SHP77 (cell line): ENCODE results near the gene COA5.

Source experiments
- DNase-seq, 2 experiments: peaks; one replicate each; lab custom pipeline; 2025; lab: John Stamatoyannopoulos, UW

Gene COA5

DNA sequence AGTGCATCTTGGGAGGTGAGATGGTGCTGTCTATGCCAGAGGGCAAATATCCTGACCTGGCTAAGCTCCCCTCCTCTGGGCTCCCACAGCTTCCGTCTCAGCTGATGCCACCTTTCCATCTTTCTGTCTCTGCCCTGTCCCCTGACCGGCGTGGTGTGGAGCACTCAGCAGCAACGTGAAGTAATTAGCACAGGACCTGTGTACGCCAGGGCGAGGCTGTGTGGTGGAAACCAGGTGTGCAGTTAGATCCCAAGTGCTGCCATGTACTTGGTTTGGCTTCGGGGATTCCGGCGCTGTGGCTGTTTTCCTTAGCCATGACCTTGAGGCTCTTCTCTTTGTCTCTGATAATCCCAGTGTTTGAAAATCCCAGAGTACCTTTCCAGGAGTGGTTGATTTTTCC is 36.5 kb downstream of the COA5 start:
- no peak for DNase-seq

DNA sequence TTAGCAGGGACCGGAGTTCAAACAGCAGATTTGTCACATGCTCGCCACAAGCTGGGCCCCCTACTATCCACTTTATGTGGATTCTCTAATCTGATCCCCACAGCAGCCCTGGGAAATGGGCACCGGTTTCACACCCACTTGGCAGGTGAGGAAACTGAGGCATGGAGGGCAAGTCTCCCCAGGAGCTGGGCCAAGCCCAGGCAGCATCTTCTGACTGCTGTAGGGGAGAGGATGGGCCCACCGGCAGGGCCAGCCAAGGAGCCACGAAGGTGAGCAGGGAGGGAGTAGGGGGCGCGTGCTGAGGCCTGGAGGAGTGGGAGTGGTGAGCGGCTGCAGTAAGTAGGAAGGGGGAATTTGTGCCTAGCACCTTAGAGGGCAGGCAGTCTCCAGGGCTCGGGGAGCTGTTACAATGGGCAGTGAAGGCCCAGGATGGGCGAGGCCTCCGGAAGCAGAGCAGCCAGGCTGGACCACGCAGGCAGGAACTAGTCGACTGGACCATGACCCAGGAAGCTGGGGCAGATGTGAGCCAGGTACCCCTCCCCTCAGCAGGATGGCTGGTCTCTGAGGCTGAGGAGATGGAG is 37.1 kb downstream of the COA5 start:
- DNase-seq = no peak

DNA sequence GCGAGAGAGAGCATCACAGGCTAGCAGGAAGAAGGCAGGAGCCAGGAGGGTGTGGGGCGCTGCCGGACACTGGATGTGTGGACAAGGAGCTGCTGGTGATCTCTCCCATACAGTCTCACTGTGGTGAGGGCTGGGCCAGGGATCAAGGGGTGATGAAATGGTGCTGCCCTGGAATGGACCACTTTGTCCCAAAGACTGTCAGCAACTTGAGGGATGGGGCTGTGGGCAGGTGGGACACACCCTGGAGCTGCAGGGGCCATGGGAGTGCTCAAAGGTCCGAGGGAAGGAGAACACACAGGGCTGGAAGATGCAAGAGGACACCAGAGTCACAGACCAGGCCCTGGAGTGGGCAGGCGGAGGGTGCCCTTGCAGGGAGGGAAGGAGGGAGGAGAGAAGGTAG is 38.0 kb downstream of the COA5 start:
- no peak for DNase-seq

DNA sequence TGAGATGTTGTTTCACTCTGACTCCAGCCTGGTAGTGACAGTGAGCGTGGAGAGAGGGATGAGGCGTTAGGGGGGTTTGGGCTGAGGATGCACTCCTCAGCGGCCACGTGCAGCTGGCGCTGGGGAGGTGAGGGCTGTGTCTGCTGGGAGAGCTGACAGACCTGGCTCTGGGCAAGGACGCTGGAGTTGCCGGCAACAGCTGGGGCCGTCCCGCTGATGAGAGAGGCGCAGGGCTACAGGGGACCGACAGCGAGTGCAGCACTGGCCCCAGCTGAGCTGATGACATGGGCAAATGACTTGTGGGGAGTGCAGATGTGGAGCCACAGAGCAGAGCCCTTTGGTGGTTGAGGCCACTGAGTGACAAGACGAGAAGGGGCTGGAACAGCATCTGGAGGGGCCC is 38.4 kb downstream of the COA5 start:
- DNase-seq = no peak

DNA sequence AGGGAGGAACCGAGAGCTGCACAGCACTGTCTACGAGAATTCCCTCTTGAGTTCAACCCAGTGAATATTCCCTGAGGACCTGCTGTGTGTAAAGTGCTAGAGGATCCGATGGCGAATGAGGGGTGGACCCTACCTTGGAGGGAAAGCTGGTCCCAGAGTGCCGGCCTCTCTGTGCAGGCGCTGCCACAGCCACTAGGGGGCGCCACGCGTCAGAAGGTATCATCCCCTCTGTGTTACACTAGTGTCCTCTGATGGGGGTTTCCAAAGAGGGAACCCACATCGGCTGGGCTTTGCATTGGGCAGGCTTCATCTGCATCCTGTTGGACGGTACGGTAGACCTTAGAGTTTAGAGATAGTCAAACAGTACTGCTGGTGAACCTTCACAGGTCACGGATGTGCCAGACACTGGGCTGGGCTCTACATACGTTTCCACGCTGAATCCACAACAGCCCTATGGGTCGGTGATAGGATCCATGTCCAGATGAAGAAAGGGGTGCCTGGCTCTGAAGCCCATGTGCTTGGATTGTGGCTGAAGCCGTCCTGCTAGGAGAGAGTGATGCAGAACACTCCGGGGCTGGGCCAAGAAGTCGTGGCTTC is 39.0 kb downstream of the COA5 start:
- DNase-seq = peak; percentile 14 to 30

DNA sequence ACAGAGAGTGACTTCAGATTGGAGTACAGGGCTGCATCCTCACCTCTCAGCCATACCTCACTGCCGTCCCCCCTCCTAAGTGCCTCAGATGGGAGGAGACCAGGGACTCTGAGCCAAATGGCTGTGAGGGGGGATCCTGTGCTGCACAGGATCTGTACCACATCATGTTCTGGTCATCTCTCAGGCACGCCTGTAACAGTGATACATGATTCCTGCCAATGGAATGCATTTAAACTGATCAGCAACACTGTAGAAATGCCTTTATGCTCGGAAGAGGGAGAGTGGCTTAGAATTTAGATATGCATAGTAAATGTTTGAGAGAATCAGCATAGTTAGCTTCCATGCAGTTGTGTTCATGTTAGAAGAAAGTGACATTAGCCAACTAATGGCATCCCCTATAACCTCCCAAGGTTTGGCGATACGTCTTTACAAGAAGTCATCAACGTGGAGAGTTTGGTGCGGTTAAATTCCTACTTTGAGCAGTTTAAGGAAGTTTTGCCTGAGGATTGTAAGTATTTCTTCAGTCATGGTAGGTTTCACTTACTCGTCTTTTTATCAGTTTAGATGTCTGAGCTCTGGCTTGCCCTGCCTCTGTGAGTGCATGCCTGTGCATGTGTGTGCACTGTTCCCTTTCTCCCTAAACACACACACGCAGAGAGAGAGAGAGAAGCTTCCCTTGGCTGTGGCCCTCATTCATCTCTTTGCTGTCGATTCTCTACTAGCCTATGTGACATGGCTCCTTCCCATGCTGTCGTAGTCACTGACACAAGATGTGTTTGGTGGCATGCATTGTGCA is 40.0 kb downstream of the COA5 start:
- DNase-seq = no peak

DNA sequence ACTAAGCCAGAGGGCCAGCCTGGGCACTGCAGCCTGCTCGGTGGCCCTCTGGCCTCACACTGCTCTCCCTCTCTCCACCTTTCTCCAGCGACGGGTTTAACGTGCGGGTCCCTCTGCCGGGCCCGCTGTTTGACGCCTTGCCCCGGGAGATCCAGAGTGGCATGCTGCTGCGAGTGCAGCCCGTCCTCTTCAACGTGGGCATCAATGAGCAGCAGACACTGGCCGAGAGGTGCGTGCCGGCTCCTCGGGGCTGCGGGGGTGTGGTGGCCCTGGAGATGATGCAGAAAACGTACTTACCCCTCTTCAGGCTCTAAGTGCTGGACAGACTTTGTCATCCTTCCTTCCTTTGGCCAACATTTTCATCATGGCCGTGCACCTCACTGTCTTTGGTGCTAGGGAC is 42.4 kb downstream of the COA5 start:
- DNase-seq = no peak

DNA sequence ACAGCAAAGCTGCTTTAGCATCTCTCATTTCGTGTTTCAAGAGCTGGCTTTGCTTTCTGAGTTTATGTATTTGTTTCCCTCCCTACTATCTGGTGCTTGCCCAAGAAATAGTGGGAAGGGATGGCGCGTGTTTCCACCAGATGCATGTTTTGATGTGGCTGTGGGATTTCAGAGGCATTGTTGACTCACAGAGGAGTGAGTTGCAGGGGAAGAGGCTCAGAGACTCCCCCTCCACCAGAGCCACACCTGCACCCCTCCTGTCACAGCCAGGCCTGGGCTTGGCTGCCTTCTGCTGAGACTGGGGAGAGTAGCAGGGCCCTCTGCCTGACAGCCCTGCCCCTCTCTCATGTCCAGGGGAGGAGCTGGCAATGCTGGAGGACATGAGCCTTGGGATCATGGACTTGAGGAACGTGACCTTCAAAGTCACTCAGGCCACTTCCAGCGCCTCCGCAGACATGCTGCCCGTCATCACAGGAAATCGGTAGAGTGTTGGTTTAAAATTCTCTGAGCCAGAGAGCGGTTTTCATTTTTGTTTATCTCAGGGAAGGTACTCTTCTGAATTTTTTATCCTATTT is 42.9 kb downstream of the COA5 start:
- DNase-seq = no peak

DNA sequence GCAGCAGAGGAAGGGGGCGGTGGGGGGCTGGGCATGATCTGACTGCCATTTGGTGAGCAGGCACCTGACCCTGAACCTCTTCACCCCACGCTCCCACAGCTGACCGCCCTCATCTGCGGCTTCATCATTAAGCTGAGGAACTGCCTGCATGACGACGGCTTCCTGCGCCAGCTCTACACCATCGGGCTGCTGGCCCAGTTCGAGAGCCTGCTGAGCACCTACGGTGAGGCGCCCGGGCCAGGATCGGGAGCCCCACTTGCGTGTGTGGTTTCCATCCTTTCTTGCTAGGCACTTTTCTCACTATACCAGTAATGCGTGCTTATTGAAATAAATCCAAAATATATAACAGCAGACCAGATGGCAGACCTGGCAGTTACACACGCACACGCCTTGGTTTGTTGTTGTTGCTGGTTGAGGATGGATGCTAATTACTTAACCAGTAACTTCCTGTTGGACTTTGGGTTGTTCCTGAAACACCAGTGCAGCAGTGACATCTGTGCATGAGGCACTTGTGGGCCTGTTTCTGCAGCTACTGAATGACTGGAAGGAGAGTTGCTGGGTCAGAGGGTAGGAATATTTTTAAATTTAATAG is 43.7 kb downstream of the COA5 start:
- DNase-seq = no peak

DNA sequence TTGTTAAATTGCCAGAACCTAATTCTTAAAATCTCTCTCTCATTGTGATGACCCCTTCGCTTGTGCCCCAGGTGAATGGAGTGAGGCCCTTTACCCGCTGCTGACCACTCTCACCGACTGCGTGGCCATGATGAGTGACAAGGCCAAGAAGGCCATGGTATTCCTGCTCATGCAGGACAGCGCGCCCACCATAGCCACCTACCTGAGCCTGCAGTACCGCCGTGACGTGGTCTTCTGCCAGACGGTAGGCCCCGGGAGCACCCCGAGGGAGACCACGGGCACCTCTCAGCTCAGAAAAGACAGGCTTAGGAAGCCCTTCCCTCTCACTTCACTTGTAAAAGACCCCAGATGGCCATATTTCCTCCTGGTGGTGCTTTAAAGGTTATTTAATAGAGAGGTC is 44.9 kb downstream of the COA5 start:
- DNase-seq = no peak

DNA sequence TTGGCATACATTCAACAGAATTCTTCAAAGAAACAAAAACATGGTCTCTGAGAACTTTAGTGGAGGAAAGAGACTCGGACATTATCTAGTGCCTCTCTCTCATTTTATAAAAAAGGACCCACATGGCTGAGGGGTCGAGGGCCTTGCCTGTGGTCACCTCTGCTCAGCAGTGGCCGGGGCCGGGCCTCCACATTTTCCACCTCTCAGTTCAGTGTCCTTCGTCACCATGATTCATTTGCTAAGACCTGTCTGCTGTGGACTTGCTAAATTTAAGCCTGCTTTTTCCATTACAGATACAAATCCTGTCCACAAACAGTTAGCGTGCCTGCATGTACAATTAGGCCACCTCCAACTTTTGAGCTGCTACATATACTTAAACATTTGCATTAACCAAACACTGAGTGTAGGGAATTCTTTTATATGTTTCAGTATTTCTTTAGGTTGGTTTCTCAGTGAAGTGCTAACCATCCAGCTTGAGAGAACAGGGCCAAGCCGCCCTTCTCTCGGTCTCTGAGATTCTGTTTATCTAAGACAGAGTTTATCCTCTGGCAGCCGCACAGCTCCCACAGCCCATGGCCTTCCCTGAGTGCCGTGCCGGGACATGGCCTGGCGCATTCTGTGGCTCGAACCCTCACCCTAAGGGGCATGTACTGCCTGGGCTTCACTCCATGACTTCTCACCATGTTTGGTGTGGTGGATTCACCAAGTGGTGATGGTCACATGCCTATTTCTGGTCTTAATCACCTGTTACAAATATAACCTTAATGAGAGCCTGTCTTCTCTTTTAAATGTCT is 46.2 kb downstream of the COA5 start:
- no peak for DNase-seq

DNA sequence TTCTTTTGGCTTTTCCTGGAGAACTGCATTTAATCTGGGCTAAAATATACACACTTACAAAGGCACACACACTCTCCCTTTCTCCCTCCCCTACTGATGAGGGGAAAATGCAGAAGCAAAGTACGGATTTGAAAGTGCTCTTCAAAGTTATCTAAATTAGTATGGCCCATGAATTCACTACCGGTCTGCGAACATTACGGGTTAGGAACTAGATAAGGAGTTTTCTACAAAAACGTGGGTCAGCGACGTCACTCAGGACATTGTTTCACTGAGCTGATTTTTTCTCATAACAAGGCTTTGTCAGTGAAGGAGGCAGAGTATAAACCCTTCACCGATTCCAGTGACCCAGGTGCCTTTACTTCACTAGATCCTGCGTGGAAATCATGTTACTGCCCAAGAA is 47.3 kb downstream of the COA5 start:
- DNase-seq = no peak

DNA sequence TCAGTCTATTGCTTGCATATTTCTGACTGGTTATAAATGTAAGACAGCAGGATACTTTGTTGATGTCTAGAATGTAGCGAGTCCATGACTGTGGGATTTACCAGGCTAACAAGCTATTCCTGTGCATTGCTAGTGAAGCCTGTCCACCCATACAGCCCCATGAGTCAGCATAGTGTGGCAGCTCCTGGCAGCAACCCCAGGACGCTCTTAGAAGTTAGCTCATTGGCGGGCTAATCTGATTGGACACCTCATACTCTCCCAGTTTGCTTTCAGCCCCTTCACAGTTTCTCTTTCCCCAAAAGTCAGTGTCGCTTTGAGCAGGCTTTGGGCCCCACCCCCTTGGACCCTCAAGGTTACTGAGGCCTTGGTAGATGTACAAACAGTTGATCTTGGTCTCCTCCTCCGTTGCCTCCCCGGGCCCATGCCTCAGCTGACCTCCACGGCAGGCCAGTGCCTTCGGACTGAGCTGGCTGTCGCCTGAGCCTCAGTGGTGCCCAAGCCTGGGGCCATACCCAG is 48.0 kb downstream of the COA5 start:
- no peak for DNase-seq

DNA sequence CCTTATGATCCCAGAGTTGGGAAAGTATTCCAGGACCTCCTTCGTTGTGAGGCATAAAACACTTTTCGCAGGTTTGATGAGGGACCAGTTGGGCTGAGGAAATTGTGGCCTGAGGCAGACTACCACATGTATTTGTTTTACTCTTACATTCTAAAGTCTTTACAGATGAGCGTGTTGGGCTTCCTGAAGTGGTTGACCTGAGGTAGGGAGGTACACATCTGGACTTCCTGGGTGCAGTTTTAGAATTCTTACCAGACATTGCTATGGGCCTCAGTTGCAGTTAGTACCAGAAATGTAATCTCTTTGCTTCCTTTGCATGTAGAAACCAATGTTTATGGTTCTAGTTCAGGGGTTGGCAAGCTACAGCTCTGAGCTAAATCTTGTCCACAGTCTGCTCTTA is 48.7 kb downstream of the COA5 start:
- DNase-seq = no peak

DNA sequence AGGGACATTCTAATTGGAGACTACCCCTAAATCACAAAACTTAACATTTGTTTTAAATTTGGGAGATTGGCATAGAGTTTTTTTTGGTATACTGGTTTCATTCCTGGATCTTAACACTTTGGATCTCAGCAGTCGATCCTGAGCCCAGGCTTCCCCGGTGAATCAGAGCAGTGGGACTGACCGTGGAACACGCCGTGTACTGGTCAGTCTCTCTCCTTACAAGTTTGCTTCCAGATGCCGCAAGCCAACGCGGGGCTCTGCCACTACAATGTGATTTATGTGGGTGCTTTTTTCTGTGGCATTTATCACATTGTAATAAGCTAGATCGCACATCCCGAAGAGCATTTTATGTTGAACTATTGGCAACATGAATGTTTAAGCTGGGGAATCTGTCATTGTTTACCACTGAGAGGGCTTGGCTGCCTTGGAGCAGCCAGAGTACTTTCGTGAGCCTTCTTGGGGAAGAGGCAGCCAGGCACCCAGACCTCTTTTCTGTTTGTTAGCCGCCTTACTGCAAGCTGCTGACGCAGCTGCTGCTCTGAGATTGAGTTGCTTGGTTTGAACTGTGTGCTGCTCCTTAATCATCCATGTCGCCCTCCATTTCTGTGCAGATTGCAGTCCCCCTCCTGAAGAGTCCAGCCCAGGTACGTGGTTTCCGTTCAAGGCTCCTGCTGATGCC is 49.3 kb downstream of the COA5 start:
- DNase-seq = no peak

DNA sequence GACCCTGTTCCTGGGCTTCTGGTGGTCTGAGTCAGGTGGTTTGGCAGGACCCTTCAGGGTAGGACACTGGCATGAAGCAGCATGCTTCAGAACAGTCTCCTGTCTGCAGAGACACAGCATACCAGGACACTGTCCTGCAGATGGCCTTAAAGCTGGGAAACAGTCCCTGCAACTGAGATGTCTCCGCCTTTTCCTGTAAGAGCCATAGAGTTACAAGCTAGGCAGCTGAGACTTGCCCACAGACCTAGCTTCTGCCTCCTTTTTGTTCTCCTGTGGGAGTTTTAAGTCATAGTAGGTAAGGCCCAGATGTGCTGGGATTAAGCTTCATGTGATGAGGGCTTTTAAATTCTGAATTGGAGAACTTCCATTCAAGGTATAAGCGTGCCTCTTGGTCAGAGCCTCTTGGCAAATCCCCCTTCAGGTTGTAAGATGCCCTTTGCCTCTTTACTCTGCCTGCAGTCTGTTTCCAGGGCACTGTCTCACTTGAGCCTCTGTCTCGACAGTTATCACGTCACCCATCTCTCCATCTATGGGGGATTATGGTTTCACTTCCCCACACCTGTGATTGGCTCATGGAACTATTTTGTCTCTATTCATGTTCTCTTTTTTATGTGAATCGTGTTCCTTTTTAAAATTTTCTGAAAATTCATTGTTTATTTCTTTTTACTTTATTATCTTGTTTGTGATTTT is 51.8 kb downstream of the COA5 start:
- no peak for DNase-seq

DNA sequence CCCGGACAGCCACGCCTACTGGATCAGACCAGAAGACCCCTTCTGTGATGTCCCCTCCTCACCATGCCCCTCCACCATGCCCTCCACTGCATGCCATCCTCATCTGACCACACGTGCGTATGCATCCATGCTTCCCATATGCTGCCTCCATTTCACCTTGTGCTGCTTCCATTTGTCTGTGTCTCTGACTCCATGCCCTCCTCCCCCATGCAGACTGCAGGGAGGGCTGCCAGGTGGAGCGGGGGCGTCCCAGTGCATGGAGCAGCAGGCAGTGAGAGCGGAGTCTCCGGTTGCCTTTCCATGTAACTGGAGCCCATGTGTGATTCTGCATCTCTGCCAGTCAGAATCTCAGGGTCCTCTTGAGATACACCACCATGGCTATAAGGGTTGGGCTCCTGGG is 52.6 kb downstream of the COA5 start:
- no peak for DNase-seq

DNA sequence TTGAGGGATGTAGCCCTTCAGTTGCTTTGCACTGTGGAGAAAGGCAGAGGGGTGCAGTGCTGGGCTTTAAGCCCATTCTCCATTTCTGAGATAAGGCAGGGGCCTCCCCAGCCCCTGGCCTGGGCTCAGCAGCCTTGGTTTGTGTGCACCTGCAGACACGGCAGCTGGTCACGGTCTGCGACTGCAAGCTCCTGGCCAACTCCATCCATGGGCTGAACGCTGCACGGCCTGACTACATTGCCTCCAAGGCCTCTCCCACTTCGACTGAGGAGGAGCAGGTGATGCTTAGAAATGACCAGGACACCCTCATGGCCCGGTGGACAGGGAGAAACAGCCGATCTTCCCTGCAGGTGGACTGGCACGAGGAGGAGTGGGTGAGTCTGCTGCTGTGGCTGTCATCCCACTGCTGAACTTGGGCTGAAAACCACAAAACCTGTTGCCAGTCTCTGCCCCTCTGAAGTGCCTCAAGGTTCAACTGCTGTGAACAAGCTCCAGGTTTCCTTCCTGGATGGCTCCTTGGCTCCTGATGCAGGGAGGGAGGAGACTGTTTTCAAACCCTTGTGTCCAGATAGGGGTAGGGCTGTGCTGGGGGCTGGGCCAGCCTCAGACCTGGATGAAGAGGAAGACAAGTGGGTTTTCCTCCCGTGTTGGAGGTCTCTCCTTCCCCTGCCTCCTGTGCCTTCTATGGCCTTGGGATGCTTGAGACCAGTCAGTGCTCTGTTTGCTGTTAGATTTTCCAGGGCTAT is 54.0 kb downstream of the COA5 start:
- DNase-seq = no peak

DNA sequence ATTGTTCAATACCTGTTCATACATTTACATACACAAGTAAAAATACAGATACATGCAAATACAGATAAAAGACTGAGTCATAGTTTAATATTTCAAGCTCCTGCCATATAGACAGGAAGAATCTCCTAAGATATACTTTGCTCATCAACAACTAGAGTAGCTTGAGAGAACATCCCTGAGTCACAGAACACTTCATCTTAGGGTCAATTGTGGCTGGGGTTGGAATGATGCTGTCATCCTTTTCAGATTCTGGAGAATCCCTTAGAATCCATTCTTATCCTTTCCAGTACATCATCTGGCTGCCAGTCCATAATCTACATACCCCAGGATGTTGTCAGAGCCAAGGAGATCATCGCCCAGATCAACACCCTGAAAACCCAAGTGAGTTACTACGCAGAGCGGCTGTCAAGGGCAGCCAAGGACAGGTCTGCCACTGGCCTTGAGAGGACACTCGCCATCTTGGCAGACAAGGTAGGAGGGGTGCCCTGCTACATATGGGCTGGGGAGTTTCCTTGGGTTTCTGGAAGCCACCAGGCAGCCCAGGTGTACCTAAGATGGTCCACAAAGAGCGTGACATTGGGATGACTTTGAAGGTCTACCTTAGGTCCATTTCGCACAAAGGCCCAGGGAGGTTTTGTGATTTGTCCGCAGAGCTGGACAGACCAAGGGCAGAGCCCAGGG is 55.7 kb downstream of the COA5 start:
- no peak for DNase-seq
